ENCODE results near the gene TRAF3IP1.

- TF ChIP-seq CTCF (IDR thresholded peaks at IDR 0.05) (no peak), POLR2A (IDR thresholded peaks at IDR 0.05) (no peak)
Measured at GRCh38 chr2:238380785-238381184, 60.5 kb downstream of the TRAF3IP1 start.

Data from uterus (tissue), 2 donors.